ENCODE results near the gene HES7.

HES7 gene

DNA sequence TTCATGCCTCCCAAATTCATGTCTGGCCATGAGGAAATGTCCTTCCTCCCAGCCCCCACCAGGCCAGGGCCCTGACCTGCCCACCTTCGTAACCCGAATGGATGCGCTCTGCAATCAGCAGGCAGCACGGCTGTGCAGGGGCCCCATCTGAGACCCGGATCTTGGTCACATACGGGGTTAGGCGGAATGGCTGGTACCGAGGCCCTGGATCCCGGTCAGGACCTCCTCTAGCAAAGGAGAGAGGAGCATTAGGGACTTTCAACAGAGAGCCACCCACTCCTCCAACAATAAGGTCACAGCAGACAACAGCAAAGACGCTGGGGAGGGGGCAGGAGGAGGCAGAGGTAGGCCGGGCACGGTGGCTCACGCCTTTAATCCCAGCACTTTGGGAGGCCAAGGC, 24.7 kb upstream of the HES7 start:
- no peaks in the 10 kb centered on the region for H3F3A ChIP-seq (ENCODE audit: low read depth)
- H3K36me3 ChIP-seq (ENCODE audit: insufficient read depth, low read length) = peaks cover 26% of the 10 kb centered on the region; the same call in 1 of the 2 replicates
- H3K79me2 ChIP-seq (ENCODE audit: insufficient read depth, low read length) = peaks cover 11% of the 10 kb centered on the region; the same call in 1 of the 2 replicates
- H3K4me1 ChIP-seq (ENCODE audit: insufficient read depth, low read length, poor library complexity, severe bottlenecking) = peaks cover 22% of the 10 kb centered on the region
- no peak overlapping the region for H3K4me2 ChIP-seq (ENCODE audit: low read depth, low read length, poor library complexity, severe bottlenecking)
- H3K27me3 ChIP-seq (ENCODE audit: insufficient read depth, low read length, poor library complexity, severe bottlenecking) = no peaks in the 10 kb centered on the region
- peaks cover 15% of the 10 kb centered on the region for H4K20me1 ChIP-seq (ENCODE audit: insufficient read depth, low read length, poor library complexity, severe bottlenecking)
- no peak overlapping the region for H2AFZ ChIP-seq (ENCODE audit: low read length)
- no peak overlapping the region for H3K9ac ChIP-seq (ENCODE audit: low read depth, low read length, poor library complexity, severe bottlenecking)
- H3K9me2 ChIP-seq (replicated peaks; ENCODE audit: low read depth, low read length) = no peaks in the 10 kb centered on the region
- H3K9me3 ChIP-seq (ENCODE audit: insufficient read depth, low read depth, low read length) = no peaks in the 10 kb centered on the region
- TF ChIP-seq EZH2phosphoT487 (IDR thresholded peaks at IDR 0.05; ENCODE audit: borderline replicate concordance) = no peak
- TF ChIP-seq, protein P1, sequence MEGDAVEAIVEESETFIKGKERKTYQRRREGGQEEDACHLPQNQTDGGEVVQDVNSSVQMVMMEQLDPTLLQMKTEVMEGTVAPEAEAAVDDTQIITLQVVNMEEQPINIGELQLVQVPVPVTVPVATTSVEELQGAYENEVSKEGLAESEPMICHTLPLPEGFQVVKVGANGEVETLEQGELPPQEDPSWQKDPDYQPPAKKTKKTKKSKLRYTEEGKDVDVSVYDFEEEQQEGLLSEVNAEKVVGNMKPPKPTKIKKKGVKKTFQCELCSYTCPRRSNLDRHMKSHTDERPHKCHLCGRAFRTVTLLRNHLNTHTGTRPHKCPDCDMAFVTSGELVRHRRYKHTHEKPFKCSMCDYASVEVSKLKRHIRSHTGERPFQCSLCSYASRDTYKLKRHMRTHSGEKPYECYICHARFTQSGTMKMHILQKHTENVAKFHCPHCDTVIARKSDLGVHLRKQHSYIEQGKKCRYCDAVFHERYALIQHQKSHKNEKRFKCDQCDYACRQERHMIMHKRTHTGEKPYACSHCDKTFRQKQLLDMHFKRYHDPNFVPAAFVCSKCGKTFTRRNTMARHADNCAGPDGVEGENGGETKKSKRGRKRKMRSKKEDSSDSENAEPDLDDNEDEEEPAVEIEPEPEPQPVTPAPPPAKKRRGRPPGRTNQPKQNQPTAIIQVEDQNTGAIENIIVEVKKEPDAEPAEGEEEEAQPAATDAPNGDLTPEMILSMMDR (conservative IDR thresholded peaks at IDR 0.05; ENCODE audit: low read length) = no peak
- H3K4me3 ChIP-seq (ENCODE audit: low read length, poor library complexity, severe bottlenecking) = no peak overlapping the region

DNA sequence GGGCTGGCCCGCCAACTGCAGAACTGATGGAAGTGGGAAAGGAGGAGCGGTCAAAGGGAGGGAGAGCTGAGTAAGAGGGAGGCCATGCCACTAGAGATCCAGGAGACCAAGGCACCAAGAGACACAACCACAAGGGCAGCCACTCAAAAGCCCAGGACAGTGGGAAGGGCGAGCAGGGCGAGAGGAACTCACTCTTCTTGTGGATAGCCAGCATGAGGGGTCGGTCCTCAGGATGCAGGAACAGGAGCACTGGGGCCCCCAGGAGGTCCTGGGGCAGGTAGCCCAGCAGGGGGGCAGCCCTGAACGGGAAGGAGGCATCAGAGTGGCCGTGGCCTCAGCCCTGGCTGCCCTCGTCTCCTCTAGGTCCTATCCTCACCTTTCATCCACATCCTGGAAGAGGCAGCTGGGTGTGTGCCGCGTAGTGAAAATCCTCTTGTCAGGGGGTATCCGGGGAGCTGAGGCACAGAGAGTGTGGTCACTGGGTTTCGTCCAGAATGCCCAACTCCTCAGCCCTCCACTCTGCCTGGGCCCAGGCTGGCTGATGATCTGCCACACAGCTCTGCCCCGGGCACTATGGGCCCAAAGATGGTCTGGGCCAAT, 24.0 kb upstream of the HES7 start:
- H3K9ac ChIP-seq (ENCODE audit: low read depth, low read length, poor library complexity, severe bottlenecking) = no peak overlapping the region
- H3K36me3 ChIP-seq (ENCODE audit: insufficient read depth, low read length) = peaks cover 26% of the 10 kb centered on the region; the same call in 1 of the 2 replicates
- peaks cover 22% of the 10 kb centered on the region for H3K4me1 ChIP-seq (ENCODE audit: insufficient read depth, low read length, poor library complexity, severe bottlenecking)
- no peaks in the 10 kb centered on the region for H3K27me3 ChIP-seq (ENCODE audit: insufficient read depth, low read length, poor library complexity, severe bottlenecking)
- peaks cover 15% of the 10 kb centered on the region for H4K20me1 ChIP-seq (ENCODE audit: insufficient read depth, low read length, poor library complexity, severe bottlenecking)
- no peaks in the 10 kb centered on the region for H3K9me2 ChIP-seq (replicated peaks; ENCODE audit: low read depth, low read length)
- no peak for TF ChIP-seq EZH2phosphoT487 (IDR thresholded peaks at IDR 0.05; ENCODE audit: borderline replicate concordance)
- TF ChIP-seq, protein P1 (conservative IDR thresholded peaks at IDR 0.05; ENCODE audit: low read length) = no peak
- H3K4me2 ChIP-seq (ENCODE audit: low read depth, low read length, poor library complexity, severe bottlenecking) = no peak overlapping the region
- H3F3A ChIP-seq (ENCODE audit: low read depth) = no peaks in the 10 kb centered on the region
- H3K79me2 ChIP-seq (ENCODE audit: insufficient read depth, low read length) = peaks cover 11% of the 10 kb centered on the region; the same call in 1 of the 2 replicates
- H3K9me3 ChIP-seq (ENCODE audit: insufficient read depth, low read depth, low read length) = no peaks in the 10 kb centered on the region
- no peak overlapping the region for H3K4me3 ChIP-seq (ENCODE audit: low read length, poor library complexity, severe bottlenecking)
- H2AFZ ChIP-seq (ENCODE audit: low read length) = no peak overlapping the region

DNA sequence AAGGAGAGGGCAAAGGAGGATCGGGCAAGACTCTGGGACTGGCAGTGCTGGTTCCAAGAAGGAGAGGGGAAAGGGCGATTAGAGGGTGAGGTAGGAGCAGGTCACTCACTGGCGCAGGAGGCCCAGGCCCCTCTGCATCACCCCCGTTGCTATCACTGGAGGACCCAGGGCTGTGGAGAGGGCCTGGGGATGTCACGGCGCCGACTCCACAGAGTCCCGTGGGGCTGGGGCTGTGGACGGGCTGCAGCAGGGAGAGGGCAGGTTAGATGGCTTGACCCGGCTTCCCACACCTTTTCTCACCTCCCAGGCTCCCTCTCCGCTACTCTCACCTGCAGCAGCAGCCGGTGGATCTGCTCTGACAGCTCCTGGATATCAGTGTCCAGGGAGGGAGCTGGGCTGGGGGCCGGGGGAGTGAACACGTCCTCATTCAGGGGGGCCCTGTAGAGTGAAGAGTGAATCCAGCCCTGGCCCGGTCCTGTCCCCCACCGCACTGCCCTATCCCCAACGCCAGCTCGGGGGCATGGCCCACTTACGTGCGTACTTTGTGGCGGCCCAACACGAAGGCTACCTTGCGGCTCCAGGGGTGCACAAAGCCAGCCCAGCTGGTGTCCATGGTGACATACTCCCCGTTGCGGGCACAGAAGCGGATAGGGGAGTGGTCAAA, 23.4 kb upstream of the HES7 start:
- Histone ChIP-seq H3K79me2 (ENCODE audit: insufficient read depth, low read length) (peaks cover 11% of the 10 kb centered on the region; the same call in 1 of the 2 replicates), H3K4me3 (ENCODE audit: low read length, poor library complexity, severe bottlenecking) (no peak overlapping the region), H3F3A (ENCODE audit: low read depth) (no peaks in the 10 kb centered on the region), H3K9ac (ENCODE audit: low read depth, low read length, poor library complexity, severe bottlenecking) (no peak overlapping the region), H3K9me3 (ENCODE audit: insufficient read depth, low read depth, low read length) (no peaks in the 10 kb centered on the region), H3K4me2 (ENCODE audit: low read depth, low read length, poor library complexity, severe bottlenecking) (no peak overlapping the region), H3K27me3 (ENCODE audit: insufficient read depth, low read length, poor library complexity, severe bottlenecking) (no peaks in the 10 kb centered on the region), H3K9me2 (replicated peaks; ENCODE audit: low read depth, low read length) (no peaks in the 10 kb centered on the region), H3K4me1 (ENCODE audit: insufficient read depth, low read length, poor library complexity, severe bottlenecking) (peaks cover 16% of the 10 kb centered on the region), H2AFZ (ENCODE audit: low read length) (no peak overlapping the region), H3K36me3 (ENCODE audit: insufficient read depth, low read length) (peaks cover 32% of the 10 kb centered on the region; the same call in 1 of the 2 replicates), H4K20me1 (ENCODE audit: insufficient read depth, low read length, poor library complexity, severe bottlenecking) (peaks cover 15% of the 10 kb centered on the region)
- TF ChIP-seq EZH2phosphoT487 (IDR thresholded peaks at IDR 0.05; ENCODE audit: borderline replicate concordance) = no peak
- TF ChIP-seq, protein P1 (conservative IDR thresholded peaks at IDR 0.05; ENCODE audit: low read length) = no peak

Data from Loucy (cell line).